SH-SY5Y (cell line): ENCODE results near the gene NT5DC4.

Experiments
- GATA2 ChIP-seq: IDR thresholded peaks from 2 replicates; pipeline ENCODE4 v1.6.1; 2011; ENCODE audit warnings: mild to moderate bottlenecking, low read depth, low read length
- GATA3 ChIP-seq: IDR thresholded peaks from 2 replicates; pipeline ENCODE4 v1.6.1; 2011; ENCODE audit warnings: low read depth, mild to moderate bottlenecking, low read length, moderate library complexity

DNA sequence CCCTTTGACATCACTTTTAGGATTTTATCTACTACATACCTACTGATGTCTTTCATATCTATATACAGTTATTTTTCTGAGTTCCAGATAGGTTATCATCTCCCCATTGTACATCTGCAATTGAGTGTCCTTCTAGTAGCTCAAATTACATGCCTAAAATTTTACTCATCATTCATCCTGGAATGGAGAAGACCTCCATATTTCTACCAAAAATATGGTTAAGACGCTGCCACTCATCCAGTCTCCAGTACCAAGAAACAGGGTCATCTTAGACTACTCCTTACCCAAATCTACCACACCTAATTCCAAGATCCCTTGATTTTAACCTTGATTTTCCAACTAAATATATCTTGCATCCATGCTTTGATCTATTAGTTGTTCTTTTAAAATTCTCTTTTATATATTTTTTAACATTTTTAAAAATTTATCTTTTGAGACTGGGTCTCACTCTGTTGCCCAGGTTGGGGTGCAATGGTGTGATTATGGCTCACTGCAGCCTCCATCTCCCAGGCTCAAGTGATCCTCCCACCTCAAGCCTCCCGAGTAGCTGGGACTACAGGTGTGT lies 52.2 kb downstream of the NT5DC4 start:
- no peak for TF ChIP-seq GATA2
- TF ChIP-seq GATA3, result no peak
